ENCODE measurements around the gene SLC20A1.
"Not testable (repeated sequence)": the region's sequence is repeated elsewhere in the genome, so short reads cannot be mapped to it uniquely, and the experiment has no call there.

The SLC20A1 gene

GRCh38 chr2:112604952-112605351, 40.8 kb upstream of the SLC20A1 start:
- DNase-seq (ENCODE audit: low read depth): no peak
- no peak overlapping the region for H3K4me3 ChIP-seq (ENCODE audit: low read depth, low read length)
- TF ChIP-seq CTCF (IDR thresholded peaks at IDR 0.05; ENCODE audit: insufficient read depth, low read depth, low read length, missing control alignments): no peak

DNA sequence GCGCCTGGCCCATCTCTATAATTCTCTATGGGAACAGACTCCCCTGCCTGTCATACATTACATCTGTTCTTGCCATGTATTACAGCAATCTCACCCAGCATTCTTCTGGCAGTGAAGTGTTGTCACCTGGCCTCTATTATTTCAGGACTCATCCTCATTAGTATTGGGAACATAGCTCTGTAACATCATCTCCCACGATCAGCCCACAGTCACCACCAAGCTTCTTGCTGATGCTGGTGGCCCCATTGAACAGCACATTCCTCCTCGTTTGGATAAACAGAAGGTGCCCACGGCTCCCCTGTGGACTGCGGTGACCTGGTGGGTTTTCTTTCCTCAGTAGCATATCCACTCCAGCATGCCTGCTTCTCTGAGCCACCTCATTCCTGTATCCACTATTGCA, 39.8 kb upstream of the SLC20A1 start:
- DNase-seq (ENCODE audit: low read depth): no peak
- H3K4me3 ChIP-seq (ENCODE audit: low read depth, low read length): no peak overlapping the region
- no peak for TF ChIP-seq CTCF (IDR thresholded peaks at IDR 0.05; ENCODE audit: insufficient read depth, low read depth, low read length, missing control alignments)

GRCh38 chr2:112606547-112606946, 39.2 kb upstream of the SLC20A1 start:
- no peak for DNase-seq (ENCODE audit: low read depth)
- H3K4me3 ChIP-seq (ENCODE audit: low read depth, low read length): no peak overlapping the region
- TF ChIP-seq CTCF (IDR thresholded peaks at IDR 0.05; ENCODE audit: insufficient read depth, low read depth, low read length, missing control alignments): no peak

DNA sequence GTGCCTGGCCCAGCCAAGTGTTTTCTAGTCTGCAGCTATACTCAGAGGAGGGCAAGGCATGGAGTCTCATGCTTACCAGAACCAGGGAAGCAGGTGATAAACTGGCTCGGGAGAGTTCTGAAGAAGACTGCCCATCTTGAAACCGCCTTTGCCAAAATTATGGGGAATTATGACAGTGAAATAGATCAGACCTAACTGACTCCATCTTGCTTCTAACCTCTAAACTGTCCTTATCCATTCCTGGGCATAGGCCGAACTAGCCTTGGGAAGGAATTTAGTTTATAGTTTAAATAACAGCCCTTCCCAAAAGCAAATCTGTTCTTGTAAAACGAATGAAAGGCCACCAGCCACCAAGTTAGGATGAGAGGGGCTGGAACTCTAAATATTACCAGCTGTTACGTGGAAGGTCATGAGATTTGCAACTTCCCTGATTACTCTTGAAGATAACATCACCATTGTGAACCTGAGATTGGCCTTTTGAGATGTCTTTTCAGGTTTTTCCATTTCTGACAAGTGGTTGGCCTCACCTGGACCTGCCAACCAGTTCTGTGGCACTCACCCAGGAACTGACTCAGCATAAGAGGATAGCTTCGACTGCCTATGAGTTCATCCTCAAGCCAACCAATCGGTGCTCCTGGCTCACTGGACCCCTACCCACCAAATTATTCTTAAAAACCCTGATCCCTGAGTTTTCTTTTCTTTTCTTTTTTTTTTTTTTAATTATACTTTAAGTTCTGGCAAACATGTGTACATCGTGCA, 37.9 kb upstream of the SLC20A1 start:
- H3K4me3 ChIP-seq (ENCODE audit: low read depth, low read length): no peak overlapping the region
- no peak for DNase-seq (ENCODE audit: low read depth)
- TF ChIP-seq CTCF (IDR thresholded peaks at IDR 0.05; ENCODE audit: insufficient read depth, low read depth, low read length, missing control alignments): no peak

DNA sequence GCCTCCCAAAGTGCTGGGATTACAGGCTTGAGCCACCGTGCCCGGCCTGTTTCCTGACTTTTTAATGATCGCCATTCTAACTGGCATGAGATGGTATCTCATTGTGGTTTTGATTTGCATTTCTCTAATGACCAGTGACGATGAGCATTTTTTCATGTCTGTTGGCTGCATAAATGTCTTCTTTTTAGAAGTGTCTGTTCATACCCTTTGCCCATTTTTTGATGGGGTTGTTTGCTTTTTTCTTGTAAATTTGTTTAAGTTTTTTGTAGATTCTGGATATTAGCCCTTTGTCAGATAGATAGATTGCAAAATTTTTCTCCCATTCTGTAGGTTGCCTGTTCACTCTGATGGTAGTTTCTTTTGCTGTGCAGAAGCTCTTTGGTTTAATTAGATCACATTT, 36.4 kb upstream of the SLC20A1 start:
- H3K4me3 ChIP-seq (ENCODE audit: low read depth, low read length); DNase-seq (ENCODE audit: low read depth): not testable (repeated sequence)

DNA sequence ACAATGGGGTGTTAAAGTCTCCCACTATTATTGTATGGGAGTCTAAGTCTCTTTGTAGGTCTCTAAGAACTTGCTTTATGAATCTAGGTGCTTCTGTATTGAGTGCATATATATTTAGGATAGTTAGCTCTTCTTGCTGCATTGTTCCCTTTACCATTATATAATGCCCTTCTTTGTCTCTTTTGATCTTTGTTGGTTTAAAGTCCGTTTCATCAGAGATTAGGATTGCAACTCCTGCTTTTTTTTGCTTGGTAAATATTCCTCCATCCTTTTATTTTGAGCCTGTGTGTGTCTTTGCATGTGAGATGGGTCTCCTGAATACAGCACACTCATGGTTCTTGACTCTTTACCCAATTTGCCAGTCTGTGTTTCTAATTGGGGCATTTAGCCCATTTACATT, 33.5 kb upstream of the SLC20A1 start:
- DNase-seq (ENCODE audit: low read depth); H3K4me3 ChIP-seq (ENCODE audit: low read depth, low read length): not testable (repeated sequence)

GRCh38 chr2:112614201-112614840, 31.4 kb upstream of the SLC20A1 start:
- TF ChIP-seq CTCF (IDR thresholded peaks at IDR 0.05; ENCODE audit: insufficient read depth, low read depth, low read length, missing control alignments): no peak
- no peak overlapping the region for H3K4me3 ChIP-seq (ENCODE audit: low read depth, low read length)
- no peak for DNase-seq (ENCODE audit: low read depth)

GRCh38 chr2:112615051-112615450, 30.7 kb upstream of the SLC20A1 start:
- TF ChIP-seq CTCF (IDR thresholded peaks at IDR 0.05; ENCODE audit: insufficient read depth, low read depth, low read length, missing control alignments): no peak
- H3K4me3 ChIP-seq (ENCODE audit: low read depth, low read length): no peak overlapping the region
- no peak for DNase-seq (ENCODE audit: low read depth)

- DNase-seq (ENCODE audit: low read depth); H3K4me3 ChIP-seq (ENCODE audit: low read depth, low read length): not testable (repeated sequence)
Observed at GRCh38 chr2:112615798-112616197, 29.9 kb upstream of the SLC20A1 start.
